HL-60 (cell line): Measurements from ENCODE around the gene FUT6.
"Not testable (repeated sequence)": the region's sequence is repeated elsewhere in the genome, so short reads cannot be mapped to it uniquely, and the experiment has no call there.

Experiments used
- DNase-seq, 2 experiments: peaks; one replicate each; pipeline ENCODE4 v3.0.0-alpha.2; 2010 to 2020; ENCODE audit warnings: low read depth in 1 of 2, low spot score in 1 of 2
- H3K27ac ChIP-seq: fragments of 250-450 bp; sonication (Bioruptor Pico); replicated peaks from 2 replicates; pipeline ENCODE4 v1.5.1; 2020; ENCODE audit warnings: mild to moderate bottlenecking, moderate library complexity
- H3K27me3 ChIP-seq: fragments of 250-450 bp; sonication (Bioruptor Pico); 2 replicates; pipeline ENCODE4 v1.5.1; 2021; ENCODE audit warnings: mild to moderate bottlenecking, moderate library complexity; ENCODE audit not compliant: insufficient read depth, poor library complexity, severe bottlenecking
- H3K4me3 ChIP-seq: replicated peaks from 2 replicates; pipeline ENCODE4 v1.5.1; 2011; ENCODE audit warnings: mild to moderate bottlenecking, control low read depth, low read length; ENCODE audit not compliant: insufficient read depth
- CTCF ChIP-seq: IDR thresholded peaks from one replicate; pipeline ENCODE4 v1.5.1; 2011; ENCODE audit warnings: low read length, control low read depth, inconsistent platforms; ENCODE audit not compliant: insufficient read depth
- GABPA ChIP-seq: IDR thresholded peaks from 2 replicates; pipeline ENCODE4 v1.6.1; 2012; ENCODE audit warnings: low read depth
- POLR2AphosphoS5 ChIP-seq: IDR thresholded peaks from 2 replicates; pipeline ENCODE4 v1.6.1; 2012; ENCODE audit warnings: low read depth
- REST ChIP-seq: IDR thresholded peaks from 2 replicates; pipeline ENCODE4 v1.6.1; 2012; ENCODE audit warnings: low read depth; ENCODE audit not compliant: insufficient replicate concordance
- SPI1 ChIP-seq: IDR thresholded peaks from 2 replicates; pipeline ENCODE4 v1.6.1; 2012; ENCODE audit warnings: low read depth, mild to moderate bottlenecking, borderline replicate concordance

The FUT6 gene

GRCh38 chr19:5782322-5782721 is 57.2 kb downstream of the FUT6 start:
- DNase-seq, result no peak
- TF ChIP-seq CTCF (no peak), GABPA (no peak), REST (no peak), SPI1 (no peak), POLR2AphosphoS5 (no peak)
- Histone ChIP-seq H3K4me3 (no peak overlapping the region), H3K27me3 (no peaks in the 10 kb centered on the region), H3K27ac (no peak overlapping the region)

- H3K4me3 ChIP-seq, DNase-seq, H3K27ac ChIP-seq, H3K27me3 ChIP-seq: not testable (repeated sequence)
Observed at GRCh38 chr19:5780916-5781315, 58.6 kb downstream of the FUT6 start.
